KG1 (cell line): ENCODE results near the gene CAMK1G.

Source experiments
- DNase-seq: peaks from one replicate; lab custom pipeline; 2025; lab: John Stamatoyannopoulos, UW

The CAMK1G gene

GRCh38 chr1:209600541-209600940 is 17.0 kb downstream of the CAMK1G start:
- DNase-seq: no peak

DNA sequence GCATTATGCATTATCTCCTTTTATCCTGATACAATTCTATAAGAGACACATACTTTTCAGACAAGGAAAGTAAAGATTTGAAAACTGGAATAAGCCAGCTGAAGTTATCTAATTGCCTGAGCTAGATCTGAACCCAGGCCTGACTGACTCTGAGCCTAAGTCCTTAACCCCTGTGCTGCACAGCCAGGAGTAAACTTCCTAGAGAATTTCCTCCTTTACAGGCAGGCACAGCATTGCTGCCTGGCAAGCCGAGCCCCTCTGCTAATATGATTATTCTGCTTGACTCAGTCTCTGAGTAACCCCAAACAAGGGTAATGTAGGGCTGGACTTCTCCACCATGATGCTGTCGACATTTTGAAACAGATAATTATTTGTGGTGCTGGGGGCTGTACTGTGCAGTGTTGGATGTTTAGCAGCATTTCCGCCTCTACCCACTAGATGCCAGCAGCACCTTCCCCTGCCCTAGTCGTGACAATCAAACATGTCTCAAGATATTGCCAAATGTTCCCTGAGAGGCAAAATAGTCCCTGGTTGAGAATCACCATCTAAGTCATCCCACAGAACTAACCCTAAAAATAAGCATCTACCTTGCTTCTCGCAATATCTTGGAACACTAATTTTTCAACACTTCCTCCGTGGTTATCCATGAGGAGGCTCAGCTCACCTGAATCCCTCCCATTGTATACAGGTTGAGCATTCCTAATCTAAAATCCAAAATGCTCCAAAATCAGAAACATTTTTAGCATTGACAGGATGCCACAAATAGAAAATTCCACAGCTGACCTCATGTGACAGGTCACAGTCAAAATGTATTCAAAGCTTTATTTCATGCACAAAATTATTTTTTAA is 18.5 kb downstream of the CAMK1G start:
- no peak for DNase-seq

DNA sequence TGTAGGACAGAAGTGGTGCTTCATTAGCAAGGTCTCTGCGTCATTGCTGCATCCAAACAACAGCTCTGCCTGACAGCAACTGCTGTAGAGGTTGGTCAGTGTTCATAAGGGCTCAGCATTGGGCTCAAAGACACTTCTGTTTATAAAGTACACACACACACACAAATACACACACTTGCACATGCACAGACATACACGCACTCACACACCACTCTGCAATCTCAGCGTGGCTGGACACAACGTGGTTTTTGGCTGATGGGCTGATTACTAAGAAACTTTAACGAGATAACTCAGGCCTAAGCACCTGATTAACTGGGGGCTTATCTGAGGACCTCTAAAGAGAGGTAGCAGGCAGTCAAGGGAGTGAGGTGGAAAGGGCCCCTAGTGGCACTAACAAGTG is 20.4 kb downstream of the CAMK1G start:
- no peak for DNase-seq

- no peak for DNase-seq
Measured at GRCh38 chr1:209607102-209607794, 23.7 kb downstream of the CAMK1G start.

DNA sequence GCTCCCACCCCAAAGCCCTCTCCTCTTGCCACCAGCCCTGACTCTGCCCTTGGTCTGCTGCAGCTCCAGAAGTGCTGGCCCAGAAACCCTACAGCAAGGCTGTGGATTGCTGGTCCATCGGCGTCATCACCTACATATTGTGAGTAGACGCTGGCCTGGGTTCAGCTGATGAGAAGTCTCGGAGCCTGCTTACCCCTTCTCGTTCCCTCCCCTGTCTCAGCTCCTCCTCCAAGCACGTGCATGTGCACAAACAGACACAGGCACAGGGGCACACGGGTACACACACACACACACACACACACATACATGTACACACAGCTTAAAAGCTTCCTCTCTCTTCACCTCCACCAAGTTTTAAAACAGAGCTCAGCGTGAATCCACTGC is 24.3 kb downstream of the CAMK1G start:
- DNase-seq: no peak

- no peak for DNase-seq
Measured at GRCh38 chr1:209609041-209609790, 25.7 kb downstream of the CAMK1G start.

DNA sequence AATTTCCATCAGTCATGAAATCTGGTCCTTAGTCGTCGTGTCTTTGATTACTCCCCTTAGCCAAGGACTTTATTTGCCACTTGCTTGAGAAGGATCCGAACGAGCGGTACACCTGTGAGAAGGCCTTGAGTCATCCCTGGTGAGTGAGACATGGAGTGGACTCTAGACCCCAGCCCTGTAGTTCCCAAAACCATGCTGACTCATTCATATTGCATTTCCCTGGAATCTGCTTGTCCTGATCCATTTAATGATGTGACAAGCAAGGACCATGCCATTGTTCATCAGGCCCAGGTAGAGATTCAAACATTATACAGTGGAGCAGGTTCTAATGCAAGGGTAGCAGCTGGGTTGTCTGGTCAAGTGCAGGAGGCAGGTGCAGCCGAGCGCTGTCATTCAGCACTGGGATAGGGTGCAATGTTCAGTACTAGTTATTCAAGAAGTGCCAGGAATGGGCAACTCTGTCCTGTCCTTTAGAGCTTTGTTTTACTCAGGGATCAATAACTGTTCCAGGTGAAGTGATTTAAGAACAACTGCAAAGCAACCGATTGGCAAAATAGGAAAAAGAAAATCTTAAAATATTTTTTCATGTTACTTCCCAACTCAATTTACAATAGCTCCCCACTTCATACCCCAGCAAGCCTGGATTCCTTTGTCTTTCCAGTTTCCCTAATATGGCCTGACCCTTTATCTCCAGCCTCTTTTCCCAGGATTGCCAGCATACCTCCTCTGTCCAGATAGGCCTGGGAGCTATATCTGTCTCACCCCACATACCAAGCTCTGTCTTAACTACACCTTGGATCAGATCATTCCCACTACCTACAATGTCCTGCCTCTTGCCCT is 26.5 kb downstream of the CAMK1G start:
- DNase-seq: no peak

DNA sequence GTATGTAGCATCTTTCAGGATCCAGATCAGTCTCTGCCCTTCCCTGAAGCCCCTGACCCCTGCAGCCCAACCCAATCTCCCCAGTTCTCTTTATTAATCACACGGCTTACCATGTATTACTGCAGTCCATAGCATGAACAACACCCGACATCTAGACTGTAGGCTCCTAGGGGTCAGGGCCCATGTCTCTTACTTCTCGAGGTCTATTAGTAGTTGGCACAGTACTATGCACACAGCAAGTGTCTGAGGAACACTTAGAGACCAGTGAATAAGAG is 27.1 kb downstream of the CAMK1G start:
- DNase-seq: no peak

GRCh38 chr1:209611771-209612570 is 28.5 kb downstream of the CAMK1G start:
- no peak for DNase-seq

- DNase-seq: no peak
Measured at GRCh38 chr1:209612646-209613399, 29.3 kb downstream of the CAMK1G start.

DNA sequence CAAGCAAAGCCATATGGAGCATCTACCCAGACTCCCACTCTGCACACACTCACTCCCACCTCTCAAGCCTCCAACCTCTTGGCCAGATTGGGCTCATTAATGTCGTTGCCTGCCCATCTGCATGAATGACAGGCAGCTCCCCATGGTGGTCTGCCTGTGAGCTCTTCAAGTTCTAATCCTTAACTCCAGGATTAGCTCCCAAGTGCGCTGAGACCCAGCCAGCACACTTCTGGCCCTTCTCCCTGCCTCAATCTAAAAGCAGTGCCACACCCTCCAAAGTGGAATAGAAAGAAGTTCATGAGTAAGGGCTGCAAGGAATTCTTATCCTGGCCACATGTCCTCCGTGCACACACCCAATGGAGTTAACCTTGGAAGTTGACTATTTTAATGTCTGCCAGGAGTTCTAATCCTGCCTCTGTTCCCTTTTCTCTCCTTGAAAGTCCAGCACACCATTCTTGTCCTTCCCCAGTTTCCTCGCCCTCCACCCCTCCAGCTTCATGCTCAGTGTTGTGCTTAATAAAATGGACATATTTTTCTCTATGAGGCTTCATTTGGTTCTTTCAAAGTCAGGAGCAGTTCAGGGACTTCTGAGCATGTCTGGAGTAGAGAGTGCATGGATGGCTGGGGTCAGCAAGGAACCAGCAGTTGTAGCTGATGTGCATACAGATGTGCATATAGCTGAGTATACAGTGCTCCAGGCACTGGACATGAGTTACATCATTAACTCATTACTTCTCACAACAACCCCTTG is 30.1 kb downstream of the CAMK1G start:
- DNase-seq: no peak

DNA sequence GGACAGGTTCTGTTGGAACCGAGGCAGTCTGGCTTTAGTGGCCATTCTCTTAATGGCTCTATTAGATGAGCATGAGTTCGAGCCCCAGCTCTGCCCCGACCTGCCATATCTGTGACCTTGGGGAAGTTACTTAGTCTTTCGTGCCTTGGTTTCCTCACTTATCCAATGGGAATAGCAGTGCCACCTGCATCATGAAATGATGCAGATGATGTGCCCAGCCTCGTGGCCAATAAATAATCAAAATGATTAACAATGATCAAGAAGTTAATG is 30.6 kb downstream of the CAMK1G start:
- no peak for DNase-seq

DNA sequence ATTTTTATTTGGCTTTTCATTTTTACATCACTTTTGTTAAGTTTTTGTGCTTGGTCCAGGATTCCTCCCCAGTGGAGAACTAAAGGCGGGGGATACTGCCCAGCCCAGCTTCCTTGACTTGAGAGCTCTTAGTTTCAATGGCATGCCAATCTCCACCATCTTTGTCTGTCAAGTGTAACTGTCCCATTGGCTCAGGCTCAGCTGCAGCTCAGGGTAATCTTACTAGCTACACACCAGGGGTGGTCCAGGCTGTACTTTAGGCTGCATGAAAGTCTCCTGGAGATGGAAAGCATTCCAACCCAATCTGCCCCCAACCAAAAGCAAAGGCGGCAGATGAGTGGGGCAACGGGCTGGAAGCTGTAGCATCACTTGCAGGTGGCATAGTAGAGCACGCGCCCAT is 31.4 kb downstream of the CAMK1G start:
- no peak for DNase-seq

- DNase-seq: no peak
Measured at GRCh38 chr1:209616366-209617046, 33.0 kb downstream of the CAMK1G start.

- no peak for DNase-seq
Measured at GRCh38 chr1:209617047-209617673, 33.6 kb downstream of the CAMK1G start.

- no peak for DNase-seq
Measured at GRCh38 chr1:209617755-209618154, 34.2 kb downstream of the CAMK1G start.

- no peak for DNase-seq
Measured at GRCh38 chr1:209618291-209618690, 34.8 kb downstream of the CAMK1G start.

DNA sequence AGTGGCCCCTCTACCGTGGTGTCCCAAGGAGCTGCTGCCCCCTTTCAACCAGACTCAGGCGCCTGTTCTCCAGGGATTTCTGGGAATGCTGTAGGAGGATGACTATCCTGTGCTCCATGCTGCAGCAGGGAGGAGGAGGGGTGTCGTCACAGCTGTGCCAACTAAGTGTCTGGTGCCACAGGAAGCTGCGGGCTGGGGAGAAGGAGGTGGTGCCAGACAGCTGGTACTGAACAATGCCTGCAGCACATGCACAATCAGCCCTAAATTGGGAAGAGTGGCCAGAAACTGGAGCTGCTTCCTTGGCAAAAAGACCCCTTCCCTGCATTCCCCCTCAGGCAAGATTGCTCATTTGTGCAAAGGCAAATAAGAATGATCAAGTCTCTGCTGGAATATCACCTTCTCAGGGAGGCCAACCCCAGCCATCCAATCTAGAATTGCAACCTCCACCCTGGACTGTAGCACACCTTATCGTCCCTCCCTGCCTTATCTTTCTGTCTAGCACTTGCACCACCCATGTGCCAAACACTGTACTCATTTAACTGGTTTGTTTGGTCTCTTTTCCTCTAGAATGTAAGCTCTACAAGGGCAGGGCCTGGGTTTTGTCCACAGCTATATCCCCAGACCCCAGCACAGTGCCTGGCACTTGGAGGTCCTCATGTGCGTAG is 35.4 kb downstream of the CAMK1G start:
- DNase-seq: no peak
